WTC11 (cell line): ENCODE results near the gene XPR1. TPM values are rescaled to one million over a fixed set of nuclear protein-coding genes. Genes with fewer than 3 reads are reported as not detected.

Experiments
- ATAC-seq: fragments of 200-7000 bp; cut with Tn5 transposase; 2 replicates; pipeline ENCODE4 v1.10.0; 2021; ENCODE audit warnings: mild to moderate bottlenecking, moderate library complexity
- CTCF ChIA-PET: fragments of 300-600 bp; sonication (Branson Sonifier 250); formaldehyde crosslinking; loops from one replicate; lab custom pipeline; 2021; ENCODE audit warnings: antibody characterized with exemption; lab: Charles Lee
- POLR2A ChIA-PET: fragments of 350-600 bp; sonication (Branson Sonifier 250); formaldehyde crosslinking; loops from one replicate; lab custom pipeline; 2021; ENCODE audit warnings: antibody characterized with exemption; lab: Charles Lee
- DNase-seq: peaks from one replicate; pipeline ENCODE4 v3.0.0; 2021; ENCODE audit warnings: low spot score
- H3K27ac Mint-ChIP-seq: 2 replicates; pipeline ENCODE4 v1.8.0; 2021; ENCODE audit warnings: mixed read lengths
- H3K27me3 Mint-ChIP-seq: 2 replicates; pipeline ENCODE4 v1.8.0; 2021; ENCODE audit warnings: low read depth, mild to moderate bottlenecking, moderate library complexity, mixed read lengths
- H3K36me3 Mint-ChIP-seq: 2 replicates; pipeline ENCODE4 v1.8.0; 2021; ENCODE audit warnings: mixed read lengths
- H3K4me1 Mint-ChIP-seq: 2 replicates; pipeline ENCODE4 v1.8.0; 2022; ENCODE audit warnings: mixed read lengths
- H3K4me3 Mint-ChIP-seq: 2 replicates; pipeline ENCODE4 v1.8.0; 2021; ENCODE audit warnings: mild to moderate bottlenecking, moderate library complexity, mixed read lengths
- H3K9me3 Mint-ChIP-seq: 2 replicates; pipeline ENCODE4 v1.8.0; 2021; ENCODE audit warnings: mixed read lengths
- CREB1 ChIP-seq: sonication (generic); formaldehyde crosslinking; IDR thresholded peaks from 2 replicates; pipeline ENCODE4 v1.8.0; 2023; ENCODE audit warnings: mild to moderate bottlenecking, missing genetic modification reagents
- ELF4 ChIP-seq: sonication (generic); formaldehyde crosslinking; IDR thresholded peaks from 2 replicates; pipeline ENCODE4 v1.8.1; 2022; ENCODE audit warnings: low read depth, mild to moderate bottlenecking, moderate library complexity, missing genetic modification reagents
- EMX1 ChIP-seq: fragments of 250-450 bp; sonication (Bioruptor Pico); IDR thresholded peaks from 2 replicates; pipeline ENCODE4 v1.8.0; 2021; ENCODE audit warnings: mild to moderate bottlenecking
- ESRRA ChIP-seq: sonication (generic); formaldehyde crosslinking; IDR thresholded peaks from 2 replicates; pipeline ENCODE4 v1.8.1; 2022; ENCODE audit warnings: mild to moderate bottlenecking, missing genetic modification reagents, borderline replicate concordance
- FOXJ3 ChIP-seq: sonication (generic); formaldehyde crosslinking; IDR thresholded peaks from 2 replicates; pipeline ENCODE4 v1.9.0; 2021; ENCODE audit warnings: missing genetic modification reagents, mild to moderate bottlenecking, borderline replicate concordance
- FOXK1 ChIP-seq: sonication (generic); formaldehyde crosslinking; IDR thresholded peaks from 2 replicates; pipeline ENCODE4 v1.8.0; 2022; ENCODE audit warnings: mild to moderate bottlenecking, moderate library complexity, missing genetic modification reagents
- FOXP1 ChIP-seq: sonication (generic); formaldehyde crosslinking; IDR thresholded peaks from 2 replicates; pipeline ENCODE4 v1.8.0; 2022; ENCODE audit warnings: missing genetic modification reagents, mild to moderate bottlenecking, moderate library complexity, borderline replicate concordance
- GABPB1 ChIP-seq: sonication (generic); formaldehyde crosslinking; IDR thresholded peaks from 2 replicates; pipeline ENCODE4 v1.8.1; 2023; ENCODE audit warnings: mild to moderate bottlenecking, missing genetic modification reagents
- KAT7 ChIP-seq: sonication (generic); formaldehyde crosslinking; IDR thresholded peaks from 2 replicates; pipeline ENCODE4 v1.8.1; 2023; ENCODE audit warnings: missing genetic modification reagents, mild to moderate bottlenecking, borderline replicate concordance
- NR1H2 ChIP-seq: sonication (generic); formaldehyde crosslinking; IDR thresholded peaks from 2 replicates; pipeline ENCODE4 v1.9.0; 2021; ENCODE audit warnings: mild to moderate bottlenecking, moderate library complexity, missing genetic modification reagents
- PRRX2 ChIP-seq: fragments of 250-450 bp; sonication (Bioruptor Pico); IDR thresholded peaks from 2 replicates; pipeline ENCODE4 v1.8.0; 2021; ENCODE audit warnings: mild to moderate bottlenecking
- SOX15 ChIP-seq: fragments of 250-450 bp; sonication (Bioruptor Pico); IDR thresholded peaks from 2 replicates; pipeline ENCODE4 v1.9.0; 2021; ENCODE audit warnings: mild to moderate bottlenecking
- TCF7 ChIP-seq: sonication (generic); formaldehyde crosslinking; IDR thresholded peaks from 2 replicates; pipeline ENCODE4 v1.8.0; 2022; ENCODE audit warnings: mild to moderate bottlenecking, low read depth, missing genetic modification reagents, moderate library complexity
- ZNF219 ChIP-seq: sonication (generic); formaldehyde crosslinking; IDR thresholded peaks from 2 replicates; pipeline ENCODE4 v1.8.0; 2023; ENCODE audit warnings: missing genetic modification reagents, mild to moderate bottlenecking, borderline replicate concordance
- ZNF263 ChIP-seq: sonication (generic); formaldehyde crosslinking; IDR thresholded peaks from 2 replicates; pipeline ENCODE4 v1.8.1; 2022; ENCODE audit warnings: low read depth, mild to moderate bottlenecking, moderate library complexity, missing genetic modification reagents
- ZNF317 ChIP-seq: sonication (generic); formaldehyde crosslinking; IDR thresholded peaks from 2 replicates; pipeline ENCODE4 v1.8.1; 2023; ENCODE audit warnings: low read depth, mild to moderate bottlenecking, moderate library complexity, missing genetic modification reagents, borderline replicate concordance
- total RNA-seq: library from RNA; stranded (reverse); gene quantifications from 3 replicates; pipeline ENCODE4 v1.2.3, GENCODE V29; 2021
- TF ChIP-seq, protein P1 (sequence below): sonication (generic); formaldehyde crosslinking; conservative IDR thresholded peaks from 2 replicates; pipeline ENCODE4 v1.8.1; 2022; ENCODE audit warnings: mild to moderate bottlenecking, missing genetic modification reagents
- TF ChIP-seq, protein P2 (sequence below): sonication (generic); formaldehyde crosslinking; IDR thresholded peaks from 2 replicates; pipeline ENCODE4 v1.8.1; 2022; ENCODE audit warnings: mild to moderate bottlenecking, missing genetic modification reagents, moderate library complexity, borderline replicate concordance
- TF ChIP-seq, protein P3 (sequence below): fragments of 250-450 bp; sonication (Bioruptor Pico); IDR thresholded peaks from 2 replicates; pipeline ENCODE4 v1.9.0; 2021; ENCODE audit warnings: moderate library complexity, mild to moderate bottlenecking, inconsistent platforms, borderline replicate concordance
- TF ChIP-seq, protein P4 (sequence below): fragments of 250-450 bp; sonication (Bioruptor Pico); IDR thresholded peaks from 2 replicates; pipeline ENCODE4 v1.9.0; 2021; ENCODE audit warnings: mild to moderate bottlenecking, borderline replicate concordance
- TF ChIP-seq, protein P5 (sequence below): sonication (generic); formaldehyde crosslinking; IDR thresholded peaks from 2 replicates; pipeline ENCODE4 v1.8.0; 2023; ENCODE audit warnings: mild to moderate bottlenecking, missing genetic modification reagents

Gene XPR1
- total RNA-seq, 1 experiment from 2014 or later, result 34.6 TPM

DNA sequence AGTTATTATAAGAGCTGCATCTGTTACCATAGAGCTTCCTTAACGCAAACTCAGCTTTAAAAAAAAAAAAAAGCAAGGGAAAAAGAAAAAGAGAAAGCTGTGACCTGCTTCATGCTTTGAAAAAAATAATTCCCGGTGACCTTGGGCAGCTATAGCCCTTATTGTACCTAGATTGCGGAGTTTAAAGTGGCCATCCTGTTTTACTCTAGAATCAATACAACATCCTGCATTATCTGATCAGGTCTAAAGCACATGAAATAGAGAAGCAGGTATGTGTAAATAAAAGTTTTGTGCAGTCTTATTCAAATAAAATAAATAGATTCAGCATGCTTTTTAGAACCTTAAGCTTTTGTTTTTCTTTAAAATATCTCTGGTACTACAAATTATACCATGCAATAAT lies 154.1 kb downstream of the XPR1 start:
- Mint-ChIP-seq H3K4me3 (no peak overlapping the region), H3K4me1 (no peaks in the 10 kb centered on the region), H3K27me3 (no peaks in the 10 kb centered on the region), H3K9me3 (no peaks in the 10 kb centered on the region), H3K36me3 (no peaks in the 10 kb centered on the region), H3K27ac (no peak overlapping the region)
- ChIA-PET CTCF (interaction anchor here (0.9 kb wide), 1 partner anchor 76 kb away, joined by 3 read pairs; no protein-coding TSS in a partner anchor), POLR2A (no interaction called here)
- DNase-seq, result no peak
- TF ChIP-seq FOXK1 (CRISPR knock-in tag) (no peak), FOXJ3 (CRISPR knock-in tag) (no peak), PRRX2 (CRISPR knock-in tag) (no peak), ZNF317 (CRISPR knock-in tag) (no peak)
- no peak for ATAC-seq

DNA sequence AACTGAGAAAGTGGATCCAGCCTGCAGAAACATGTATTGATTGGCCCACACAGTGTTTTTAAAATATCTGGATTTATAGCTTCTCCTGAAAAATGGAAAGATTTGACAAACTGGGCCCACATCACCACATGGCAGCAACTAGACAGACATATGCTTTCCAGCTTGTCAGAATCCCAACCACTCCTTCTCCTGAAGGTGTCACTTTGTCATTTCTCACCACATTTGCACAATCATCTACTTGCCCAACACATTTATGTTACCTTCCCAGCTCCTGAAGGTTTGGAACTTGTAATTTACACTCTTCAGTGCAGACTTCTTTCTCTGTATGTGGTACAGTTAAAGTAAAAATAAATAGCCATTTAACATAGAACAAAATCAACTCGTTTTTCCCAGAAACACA lies 154.8 kb downstream of the XPR1 start:
- no peak overlapping the region for H3K4me3 Mint-ChIP-seq

DNA sequence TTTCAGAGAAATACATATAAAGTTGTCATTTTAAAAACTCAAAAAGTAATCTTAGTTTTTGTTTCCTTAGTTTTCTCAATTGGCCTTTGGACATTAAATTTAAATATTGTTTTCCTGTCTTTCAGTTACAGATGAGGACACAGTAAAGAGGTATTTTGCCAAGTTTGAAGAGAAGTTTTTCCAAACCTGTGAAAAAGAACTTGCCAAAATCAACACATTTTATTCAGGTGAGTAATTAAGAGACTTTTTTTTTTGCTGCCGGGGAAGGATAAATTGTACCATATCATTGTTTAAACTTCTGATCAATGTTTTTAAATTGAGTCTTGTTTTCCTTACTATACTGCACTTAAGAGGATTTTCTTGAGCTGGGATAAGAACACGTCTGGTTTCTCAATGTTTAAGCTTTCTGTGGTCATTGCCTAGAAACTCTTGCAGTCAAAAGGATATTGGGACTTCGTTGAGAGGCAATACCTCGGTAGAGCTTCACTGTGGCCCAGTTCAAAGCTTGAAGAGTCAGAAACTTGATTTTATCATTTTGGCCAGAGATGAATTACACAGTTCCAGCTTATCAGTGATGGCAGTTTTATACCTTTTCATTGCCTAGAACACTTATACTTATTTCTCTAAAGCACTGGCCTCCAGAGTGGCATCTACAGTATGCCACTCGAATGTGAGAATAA lies 155.9 kb downstream of the XPR1 start:
- Mint-ChIP-seq H3K4me1 (peaks cover 3% of the 10 kb centered on the region; the same call in 1 of the 2 replicates), H3K36me3 (no peaks in the 10 kb centered on the region), H3K9me3 (no peaks in the 10 kb centered on the region), H3K4me3 (no peak overlapping the region), H3K27me3 (no peaks in the 10 kb centered on the region), H3K27ac (peak overlapping the region; percentile 50; the same call in 1 of the 2 replicates)
- ChIA-PET CTCF (interaction anchor here (1.3 kb wide), 1 partner anchor 9 kb away, joined by 5 read pairs; no protein-coding TSS in a partner anchor), POLR2A (no interaction called here)
- no peak for DNase-seq
- ATAC-seq, result no peak
- TF ChIP-seq EMX1 (CRISPR knock-in tag), result no peak
- no peak for TF ChIP-seq SOX15 (CRISPR knock-in tag)
- TF ChIP-seq ELF4 (CRISPR knock-in tag), result no peak
- TF ChIP-seq, protein P1, sequence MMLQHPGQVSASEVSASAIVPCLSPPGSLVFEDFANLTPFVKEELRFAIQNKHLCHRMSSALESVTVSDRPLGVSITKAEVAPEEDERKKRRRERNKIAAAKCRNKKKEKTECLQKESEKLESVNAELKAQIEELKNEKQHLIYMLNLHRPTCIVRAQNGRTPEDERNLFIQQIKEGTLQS (CRISPR knock-in tag), result no peak
- no peak for TF ChIP-seq ESRRA (CRISPR knock-in tag)
- TF ChIP-seq, protein P2, sequence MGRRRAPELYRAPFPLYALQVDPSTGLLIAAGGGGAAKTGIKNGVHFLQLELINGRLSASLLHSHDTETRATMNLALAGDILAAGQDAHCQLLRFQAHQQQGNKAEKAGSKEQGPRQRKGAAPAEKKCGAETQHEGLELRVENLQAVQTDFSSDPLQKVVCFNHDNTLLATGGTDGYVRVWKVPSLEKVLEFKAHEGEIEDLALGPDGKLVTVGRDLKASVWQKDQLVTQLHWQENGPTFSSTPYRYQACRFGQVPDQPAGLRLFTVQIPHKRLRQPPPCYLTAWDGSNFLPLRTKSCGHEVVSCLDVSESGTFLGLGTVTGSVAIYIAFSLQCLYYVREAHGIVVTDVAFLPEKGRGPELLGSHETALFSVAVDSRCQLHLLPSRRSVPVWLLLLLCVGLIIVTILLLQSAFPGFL (CRISPR knock-in tag), result no peak
- TF ChIP-seq GABPB1 (CRISPR knock-in tag), result no peak
- TF ChIP-seq, protein P3, sequence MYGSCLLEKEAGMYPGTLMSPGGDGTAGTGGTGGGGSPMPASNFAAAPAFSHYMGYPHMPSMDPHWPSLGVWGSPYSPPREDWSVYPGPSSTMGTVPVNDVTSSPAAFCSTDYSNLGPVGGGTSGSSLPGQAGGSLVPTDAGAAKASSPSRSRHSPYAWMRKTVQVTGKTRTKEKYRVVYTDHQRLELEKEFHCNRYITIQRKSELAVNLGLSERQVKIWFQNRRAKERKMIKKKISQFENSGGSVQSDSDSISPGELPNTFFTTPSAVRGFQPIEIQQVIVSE (CRISPR knock-in tag), result no peak
- TF ChIP-seq CREB1 (CRISPR knock-in tag), result no peak
- TF ChIP-seq TCF7 (CRISPR knock-in tag), result no peak
- TF ChIP-seq ZNF263, result no peak
- no peak for TF ChIP-seq ZNF219 (CRISPR knock-in tag)

More for the DNA sequence above, 154.8 kb downstream of the XPR1 start:
- Mint-ChIP-seq H3K27ac (peak overlapping the region; percentile 21; the same call in 1 of the 2 replicates), H3K9me3 (no peaks in the 10 kb centered on the region), H3K36me3 (no peaks in the 10 kb centered on the region)
- POLR2A ChIA-PET, result no interaction called here
- CTCF ChIA-PET, result interaction anchor here (1.3 kb wide), 1 partner anchor 8 kb away, joined by 5 read pairs; no protein-coding TSS in a partner anchor
- no peak for TF ChIP-seq NR1H2 (CRISPR knock-in tag)
- TF ChIP-seq EMX1 (CRISPR knock-in tag), result no peak
- TF ChIP-seq KAT7 (CRISPR knock-in tag), result no peak
- TF ChIP-seq FOXP1, result no peak
- TF ChIP-seq, protein P4, sequence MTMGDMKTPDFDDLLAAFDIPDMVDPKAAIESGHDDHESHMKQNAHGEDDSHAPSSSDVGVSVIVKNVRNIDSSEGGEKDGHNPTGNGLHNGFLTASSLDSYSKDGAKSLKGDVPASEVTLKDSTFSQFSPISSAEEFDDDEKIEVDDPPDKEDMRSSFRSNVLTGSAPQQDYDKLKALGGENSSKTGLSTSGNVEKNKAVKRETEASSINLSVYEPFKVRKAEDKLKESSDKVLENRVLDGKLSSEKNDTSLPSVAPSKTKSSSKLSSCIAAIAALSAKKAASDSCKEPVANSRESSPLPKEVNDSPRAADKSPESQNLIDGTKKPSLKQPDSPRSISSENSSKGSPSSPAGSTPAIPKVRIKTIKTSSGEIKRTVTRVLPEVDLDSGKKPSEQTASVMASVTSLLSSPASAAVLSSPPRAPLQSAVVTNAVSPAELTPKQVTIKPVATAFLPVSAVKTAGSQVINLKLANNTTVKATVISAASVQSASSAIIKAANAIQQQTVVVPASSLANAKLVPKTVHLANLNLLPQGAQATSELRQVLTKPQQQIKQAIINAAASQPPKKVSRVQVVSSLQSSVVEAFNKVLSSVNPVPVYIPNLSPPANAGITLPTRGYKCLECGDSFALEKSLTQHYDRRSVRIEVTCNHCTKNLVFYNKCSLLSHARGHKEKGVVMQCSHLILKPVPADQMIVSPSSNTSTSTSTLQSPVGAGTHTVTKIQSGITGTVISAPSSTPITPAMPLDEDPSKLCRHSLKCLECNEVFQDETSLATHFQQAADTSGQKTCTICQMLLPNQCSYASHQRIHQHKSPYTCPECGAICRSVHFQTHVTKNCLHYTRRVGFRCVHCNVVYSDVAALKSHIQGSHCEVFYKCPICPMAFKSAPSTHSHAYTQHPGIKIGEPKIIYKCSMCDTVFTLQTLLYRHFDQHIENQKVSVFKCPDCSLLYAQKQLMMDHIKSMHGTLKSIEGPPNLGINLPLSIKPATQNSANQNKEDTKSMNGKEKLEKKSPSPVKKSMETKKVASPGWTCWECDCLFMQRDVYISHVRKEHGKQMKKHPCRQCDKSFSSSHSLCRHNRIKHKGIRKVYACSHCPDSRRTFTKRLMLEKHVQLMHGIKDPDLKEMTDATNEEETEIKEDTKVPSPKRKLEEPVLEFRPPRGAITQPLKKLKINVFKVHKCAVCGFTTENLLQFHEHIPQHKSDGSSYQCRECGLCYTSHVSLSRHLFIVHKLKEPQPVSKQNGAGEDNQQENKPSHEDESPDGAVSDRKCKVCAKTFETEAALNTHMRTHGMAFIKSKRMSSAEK (CRISPR knock-in tag), result no peak
- TF ChIP-seq SOX15 (CRISPR knock-in tag), result no peak
- TF ChIP-seq, protein P5, sequence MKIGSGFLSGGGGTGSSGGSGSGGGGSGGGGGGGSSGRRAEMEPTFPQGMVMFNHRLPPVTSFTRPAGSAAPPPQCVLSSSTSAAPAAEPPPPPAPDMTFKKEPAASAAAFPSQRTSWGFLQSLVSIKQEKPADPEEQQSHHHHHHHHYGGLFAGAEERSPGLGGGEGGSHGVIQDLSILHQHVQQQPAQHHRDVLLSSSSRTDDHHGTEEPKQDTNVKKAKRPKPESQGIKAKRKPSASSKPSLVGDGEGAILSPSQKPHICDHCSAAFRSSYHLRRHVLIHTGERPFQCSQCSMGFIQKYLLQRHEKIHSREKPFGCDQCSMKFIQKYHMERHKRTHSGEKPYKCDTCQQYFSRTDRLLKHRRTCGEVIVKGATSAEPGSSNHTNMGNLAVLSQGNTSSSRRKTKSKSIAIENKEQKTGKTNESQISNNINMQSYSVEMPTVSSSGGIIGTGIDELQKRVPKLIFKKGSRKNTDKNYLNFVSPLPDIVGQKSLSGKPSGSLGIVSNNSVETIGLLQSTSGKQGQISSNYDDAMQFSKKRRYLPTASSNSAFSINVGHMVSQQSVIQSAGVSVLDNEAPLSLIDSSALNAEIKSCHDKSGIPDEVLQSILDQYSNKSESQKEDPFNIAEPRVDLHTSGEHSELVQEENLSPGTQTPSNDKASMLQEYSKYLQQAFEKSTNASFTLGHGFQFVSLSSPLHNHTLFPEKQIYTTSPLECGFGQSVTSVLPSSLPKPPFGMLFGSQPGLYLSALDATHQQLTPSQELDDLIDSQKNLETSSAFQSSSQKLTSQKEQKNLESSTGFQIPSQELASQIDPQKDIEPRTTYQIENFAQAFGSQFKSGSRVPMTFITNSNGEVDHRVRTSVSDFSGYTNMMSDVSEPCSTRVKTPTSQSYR (CRISPR knock-in tag), result no peak
- TF ChIP-seq, all 79 proteins: peak for 0
- ATAC-seq, result no peak
- no peak for DNase-seq
- Mint-ChIP-seq H3K4me1 (no peaks in the 10 kb centered on the region), H3K27me3 (no peaks in the 10 kb centered on the region)
